Panc1 (cell line): Measurements from ENCODE around the gene NEK1.

Source experiments
- POLR2AphosphoS5 ChIP-seq: IDR thresholded peaks from 2 replicates; pipeline ENCODE4 v1.6.1; 2012; ENCODE audit warnings: mild to moderate bottlenecking, low read depth, low read length, moderate library complexity
- SIN3A ChIP-seq: IDR thresholded peaks from 2 replicates; pipeline ENCODE4 v1.6.1; 2012; ENCODE audit warnings: low read depth, mild to moderate bottlenecking, low read length, moderate library complexity, borderline replicate concordance; ENCODE audit not compliant: insufficient read depth
- TCF7L2 ChIP-seq: IDR thresholded peaks from 2 replicates; pipeline ENCODE4 v1.6.1; 2011; ENCODE audit warnings: mild to moderate bottlenecking, low read depth, low read length, inconsistent platforms
- TF ChIP-seq, protein P1 (sequence below): fragments of 450-650 bp; IDR thresholded peaks from 2 replicates; pipeline ENCODE4 v1.5.1; 2017; ENCODE audit warnings: mild to moderate bottlenecking
- TF ChIP-seq, protein P2 (sequence below), 2 experiments: IDR thresholded peaks; 2 replicates each; pipeline ENCODE4 v1.6.1; 2011 to 2012; ENCODE audit warnings: low read depth in 2 of 2, control low read depth in 1 of 2, low read length in 1 of 2, mild to moderate bottlenecking in 1 of 2, moderate library complexity in 1 of 2; ENCODE audit not compliant: insufficient read depth in 1 of 2

DNA sequence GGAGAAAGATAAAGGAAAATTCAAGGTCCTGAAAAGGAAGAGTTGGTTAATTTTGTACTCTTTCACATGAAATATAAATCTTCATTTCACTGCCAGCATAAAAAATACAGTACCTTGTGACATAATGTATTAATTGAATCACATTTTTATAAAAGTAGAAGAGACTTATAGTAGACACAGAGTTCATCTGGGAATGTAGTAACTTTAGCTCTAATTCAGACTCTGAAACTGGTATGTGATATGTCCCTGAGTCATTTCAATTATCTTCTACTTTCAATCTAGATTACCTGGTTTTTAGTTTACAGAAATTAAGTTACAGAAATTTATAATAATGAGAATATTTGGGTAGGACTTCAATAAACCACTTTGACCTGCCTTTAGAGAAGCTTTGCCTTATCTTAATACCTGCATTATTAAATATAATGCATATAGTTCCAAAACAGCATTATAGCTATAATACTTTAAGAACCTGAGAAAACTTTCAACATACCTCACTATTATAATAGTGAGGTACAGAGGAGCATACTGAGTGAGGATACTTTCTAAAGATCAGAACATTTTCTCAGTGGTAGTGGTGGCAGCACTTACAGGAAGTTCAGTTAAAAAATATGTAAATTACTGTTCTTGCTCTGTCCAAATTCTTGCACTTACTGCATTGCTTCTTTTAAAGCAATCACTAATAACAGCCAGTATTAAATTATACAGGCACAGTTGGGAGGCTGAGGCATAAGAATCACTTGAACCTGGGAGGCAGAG, 11.2 kb downstream of the NEK1 start:
- TF ChIP-seq, protein P1, sequence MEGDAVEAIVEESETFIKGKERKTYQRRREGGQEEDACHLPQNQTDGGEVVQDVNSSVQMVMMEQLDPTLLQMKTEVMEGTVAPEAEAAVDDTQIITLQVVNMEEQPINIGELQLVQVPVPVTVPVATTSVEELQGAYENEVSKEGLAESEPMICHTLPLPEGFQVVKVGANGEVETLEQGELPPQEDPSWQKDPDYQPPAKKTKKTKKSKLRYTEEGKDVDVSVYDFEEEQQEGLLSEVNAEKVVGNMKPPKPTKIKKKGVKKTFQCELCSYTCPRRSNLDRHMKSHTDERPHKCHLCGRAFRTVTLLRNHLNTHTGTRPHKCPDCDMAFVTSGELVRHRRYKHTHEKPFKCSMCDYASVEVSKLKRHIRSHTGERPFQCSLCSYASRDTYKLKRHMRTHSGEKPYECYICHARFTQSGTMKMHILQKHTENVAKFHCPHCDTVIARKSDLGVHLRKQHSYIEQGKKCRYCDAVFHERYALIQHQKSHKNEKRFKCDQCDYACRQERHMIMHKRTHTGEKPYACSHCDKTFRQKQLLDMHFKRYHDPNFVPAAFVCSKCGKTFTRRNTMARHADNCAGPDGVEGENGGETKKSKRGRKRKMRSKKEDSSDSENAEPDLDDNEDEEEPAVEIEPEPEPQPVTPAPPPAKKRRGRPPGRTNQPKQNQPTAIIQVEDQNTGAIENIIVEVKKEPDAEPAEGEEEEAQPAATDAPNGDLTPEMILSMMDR = no peak
- no peak for TF ChIP-seq POLR2AphosphoS5
- TF ChIP-seq, protein P2, sequence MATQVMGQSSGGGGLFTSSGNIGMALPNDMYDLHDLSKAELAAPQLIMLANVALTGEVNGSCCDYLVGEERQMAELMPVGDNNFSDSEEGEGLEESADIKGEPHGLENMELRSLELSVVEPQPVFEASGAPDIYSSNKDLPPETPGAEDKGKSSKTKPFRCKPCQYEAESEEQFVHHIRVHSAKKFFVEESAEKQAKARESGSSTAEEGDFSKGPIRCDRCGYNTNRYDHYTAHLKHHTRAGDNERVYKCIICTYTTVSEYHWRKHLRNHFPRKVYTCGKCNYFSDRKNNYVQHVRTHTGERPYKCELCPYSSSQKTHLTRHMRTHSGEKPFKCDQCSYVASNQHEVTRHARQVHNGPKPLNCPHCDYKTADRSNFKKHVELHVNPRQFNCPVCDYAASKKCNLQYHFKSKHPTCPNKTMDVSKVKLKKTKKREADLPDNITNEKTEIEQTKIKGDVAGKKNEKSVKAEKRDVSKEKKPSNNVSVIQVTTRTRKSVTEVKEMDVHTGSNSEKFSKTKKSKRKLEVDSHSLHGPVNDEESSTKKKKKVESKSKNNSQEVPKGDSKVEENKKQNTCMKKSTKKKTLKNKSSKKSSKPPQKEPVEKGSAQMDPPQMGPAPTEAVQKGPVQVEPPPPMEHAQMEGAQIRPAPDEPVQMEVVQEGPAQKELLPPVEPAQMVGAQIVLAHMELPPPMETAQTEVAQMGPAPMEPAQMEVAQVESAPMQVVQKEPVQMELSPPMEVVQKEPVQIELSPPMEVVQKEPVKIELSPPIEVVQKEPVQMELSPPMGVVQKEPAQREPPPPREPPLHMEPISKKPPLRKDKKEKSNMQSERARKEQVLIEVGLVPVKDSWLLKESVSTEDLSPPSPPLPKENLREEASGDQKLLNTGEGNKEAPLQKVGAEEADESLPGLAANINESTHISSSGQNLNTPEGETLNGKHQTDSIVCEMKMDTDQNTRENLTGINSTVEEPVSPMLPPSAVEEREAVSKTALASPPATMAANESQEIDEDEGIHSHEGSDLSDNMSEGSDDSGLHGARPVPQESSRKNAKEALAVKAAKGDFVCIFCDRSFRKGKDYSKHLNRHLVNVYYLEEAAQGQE (IDR thresholded peaks at IDR 0.05; ENCODE audit: insufficient read depth in 1 of 2, low read depth in 2 of 2, low read length in 1 of 2) = no peak
- no peak for TF ChIP-seq TCF7L2
- TF ChIP-seq SIN3A = no peak
